Epithelial cell of esophagus (primary cell): ENCODE measurements around the gene TSPAN3.
A peak's percentile ranks its signal among the peaks of the same experiment; 100 is the strongest.

ENCODE experiments used
- DNase-seq: peaks from one replicate; pipeline ENCODE4 v3.0.0; 2010; ENCODE audit warnings: low read depth
- H3K4me3 ChIP-seq: 2 replicates; pipeline ENCODE4 v1.5.1; 2011; ENCODE audit warnings: mild to moderate bottlenecking, low read length, control low read depth
- CTCF ChIP-seq: IDR thresholded peaks from 2 replicates; pipeline ENCODE4 v1.5.1; 2011; ENCODE audit warnings: low read depth, mild to moderate bottlenecking, low read length, control low read depth, inconsistent platforms; ENCODE audit not compliant: insufficient read depth; ENCODE audit errors: missing control alignments

The TSPAN3 gene

DNA sequence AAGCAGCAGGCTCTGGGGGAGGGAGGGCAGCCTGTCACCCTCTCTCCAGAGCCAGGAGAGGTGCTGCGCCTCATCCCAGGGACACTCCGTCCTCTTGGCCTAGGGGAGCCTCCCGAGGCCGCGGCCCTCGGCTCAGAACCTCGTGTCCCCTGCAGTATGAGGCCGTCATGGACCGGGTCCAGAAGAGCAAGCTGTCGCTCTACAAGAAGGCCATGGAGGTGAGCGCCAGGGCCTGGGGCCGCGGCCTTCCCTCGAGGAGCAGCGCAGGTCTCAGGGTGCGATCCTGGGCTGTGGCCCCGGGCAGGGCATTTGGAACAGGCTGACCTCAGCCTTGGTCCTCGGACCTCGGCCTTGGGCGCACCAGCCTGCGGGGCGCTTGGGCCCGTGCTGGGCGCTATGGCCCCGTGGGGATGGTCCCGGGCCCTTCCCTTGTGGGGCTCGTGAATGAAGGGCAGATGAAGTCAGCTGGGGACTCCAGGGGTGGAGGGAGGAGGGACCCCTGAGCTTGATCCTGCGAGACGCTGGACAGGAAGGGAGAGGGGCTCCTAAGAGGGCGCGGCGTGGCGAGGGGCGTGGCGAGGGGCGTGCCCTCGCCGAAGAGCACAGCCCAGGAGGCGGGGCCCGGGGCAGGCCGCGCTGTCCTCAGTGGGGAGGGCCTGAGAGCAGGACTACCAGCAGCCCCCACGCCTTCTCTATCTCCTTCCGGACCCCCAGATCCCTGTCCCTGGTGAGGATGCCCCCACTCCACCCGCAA lies 43.0 kb downstream of the TSPAN3 start:
- peak overlapping the region; percentile 18 for H3K4me3 ChIP-seq
- no peak for DNase-seq

GRCh38 chr15:77027111-77027696 lies 43.7 kb downstream of the TSPAN3 start:
- no peak overlapping the region for H3K4me3 ChIP-seq
- DNase-seq: no peak
- TF ChIP-seq CTCF: no peak

More for the DNA sequence above, 43.0 kb downstream of the TSPAN3 start:
- TF ChIP-seq CTCF: no peak

DNA sequence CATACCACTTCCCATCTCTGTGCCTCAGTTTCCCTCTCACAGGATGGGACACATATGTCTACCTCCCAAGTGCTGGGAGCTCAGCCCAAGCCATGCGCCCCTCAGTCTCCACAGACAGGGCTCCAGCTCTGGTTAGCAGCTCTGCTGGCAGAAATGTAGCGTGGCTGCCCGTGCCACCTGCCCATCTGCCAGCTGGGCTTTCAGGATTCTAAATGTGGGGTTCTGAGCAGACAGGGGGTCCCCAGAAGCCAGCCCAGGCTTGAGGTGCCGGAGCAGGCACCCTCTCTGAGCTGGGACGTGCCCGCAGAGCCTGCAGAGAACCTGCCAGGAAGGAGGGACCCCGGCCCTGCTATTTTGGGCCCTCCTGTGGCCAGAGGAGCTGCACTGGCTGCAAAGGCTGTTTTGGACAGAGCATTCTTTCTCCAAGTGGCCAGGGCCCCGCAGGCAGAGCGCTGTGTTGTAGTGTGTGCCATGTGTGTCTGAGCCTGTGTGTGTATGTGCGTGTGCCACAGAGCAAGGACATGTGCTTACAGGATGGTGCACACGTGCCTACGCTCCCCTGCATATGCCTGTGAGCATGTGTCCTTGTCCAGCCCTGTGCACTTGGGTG lies 44.3 kb downstream of the TSPAN3 start:
- no peak overlapping the region for H3K4me3 ChIP-seq
- DNase-seq: no peak
- TF ChIP-seq CTCF: no peak

DNA sequence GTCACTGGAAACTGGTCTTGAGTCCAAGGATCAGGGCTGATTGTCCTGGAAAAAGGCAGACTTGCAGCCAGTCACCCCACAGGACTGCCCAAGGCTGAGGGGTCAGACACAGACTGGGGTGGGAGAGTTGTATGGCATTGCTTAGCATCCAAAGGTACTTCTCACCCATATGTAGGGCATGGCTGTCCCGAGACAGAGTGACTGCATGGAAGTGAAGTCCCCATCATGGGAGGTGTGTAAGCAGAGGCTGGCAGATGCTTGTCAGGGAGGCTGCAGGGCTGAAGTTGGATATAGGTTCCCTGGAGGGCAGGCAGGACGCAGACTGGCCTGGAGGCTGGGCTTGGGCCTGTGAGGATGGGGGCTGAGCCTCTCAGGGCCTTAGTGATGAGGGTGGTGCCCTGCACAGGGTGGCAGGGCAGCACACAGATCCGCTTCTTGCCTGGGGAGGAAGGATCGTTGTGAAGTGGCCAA lies 44.9 kb downstream of the TSPAN3 start:
- no peak for TF ChIP-seq CTCF
- DNase-seq: no peak
- H3K4me3 ChIP-seq: no peak overlapping the region

GRCh38 chr15:77025083-77025901 lies 45.6 kb downstream of the TSPAN3 start:
- no peak for TF ChIP-seq CTCF

DNA sequence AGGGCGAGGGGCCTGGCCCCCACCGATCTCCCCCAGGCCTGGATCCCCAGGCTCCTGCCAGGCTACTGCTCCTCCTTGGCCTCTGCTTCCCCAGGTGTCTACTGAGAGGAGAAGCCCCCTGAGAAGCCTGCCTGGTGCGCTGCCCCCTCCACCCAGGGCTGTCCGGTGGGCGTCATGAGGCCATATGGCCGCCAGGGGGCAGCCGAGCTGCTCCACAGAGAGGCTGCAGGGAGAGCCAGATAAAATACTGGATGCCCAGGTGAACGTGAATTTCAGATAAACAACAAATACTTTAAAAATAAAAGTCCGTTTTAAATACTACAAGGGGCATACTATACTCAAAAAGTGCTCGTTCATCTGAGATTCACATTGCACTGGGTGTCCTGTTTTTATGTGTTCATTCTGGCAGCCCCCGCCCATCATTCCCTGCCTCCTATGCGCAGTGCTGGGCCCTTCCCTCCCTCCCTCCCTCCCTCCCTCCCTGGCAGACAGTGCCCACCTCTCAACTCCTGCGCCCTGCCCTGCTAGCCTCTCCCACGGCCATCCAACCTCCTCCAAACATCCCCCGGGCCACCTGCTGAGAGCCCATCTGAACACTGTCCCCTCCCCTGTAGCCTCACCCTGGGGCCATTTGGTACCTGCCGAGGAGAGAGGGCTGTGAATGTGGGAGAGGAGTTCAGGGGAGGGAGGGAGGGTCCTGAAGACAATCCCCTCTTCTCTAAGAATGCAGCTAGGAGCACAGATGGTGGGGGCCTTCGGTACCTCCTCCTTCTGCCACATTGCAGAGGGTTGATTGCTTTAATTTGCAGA lies 46.4 kb downstream of the TSPAN3 start:
- H3K4me3 ChIP-seq: no peak overlapping the region
- peak; percentile 90 for TF ChIP-seq CTCF
- peak; percentile 43 for DNase-seq

More at GRCh38 chr15:77025083-77025901, 45.6 kb downstream of the TSPAN3 start:
- DNase-seq: no peak
- H3K4me3 ChIP-seq: no peak overlapping the region
